Left renal pelvis (tissue), 4 donors: ENCODE data around the gene IL18. TPM values are rescaled to one million over a fixed set of nuclear protein-coding genes. Genes with fewer than 3 reads are reported as not detected.
A peak's percentile ranks its signal among the peaks of the same experiment; 100 is the strongest.
"Not testable (repeated sequence)": the region's sequence is repeated elsewhere in the genome, so short reads cannot be mapped to it uniquely, and the experiment has no call there.

Experiments
- DNase-seq, 4 donors: peaks; one replicate each; pipeline ENCODE4 v3.0.0-alpha.2; 2013; ENCODE audit warnings: low read depth in 4 of 4, low spot score in 3 of 4
- polyA plus RNA-seq, 4 donors: library from polyadenylated mRNA; unstranded; fragments of 120-200 nt; gene quantifications; one replicate each; pipeline ENCODE4 v1.2.1, GENCODE V29; 2013; ENCODE audit not compliant: insufficient read length in 4 of 4

The IL18 gene
- 10 to 100 TPM in 2 of 4 donors, 1 to 10 TPM in 2; 1.6 to 14.3 (median 8.0) TPM for polyA plus RNA-seq

- DNase-seq, result no peak
Observed at GRCh38 chr11:112163875-112164685, at the start of gene IL18. TSS of gene IL18 (minus strand) at chr11:112164094. CDS start at chr11:112155053, 9,041 bp downstream.

GRCh38 chr11:112212710-112213109 lies 48.8 kb upstream of the IL18 start:
- no peak for DNase-seq

GRCh38 chr11:112212290-112212689 lies 48.4 kb upstream of the IL18 start:
- no peak for DNase-seq

- no peak for DNase-seq
Observed at GRCh38 chr11:112211536-112211935, 47.6 kb upstream of the IL18 start.

- no peak for DNase-seq
Observed at GRCh38 chr11:112210890-112211289, 47.0 kb upstream of the IL18 start.

GRCh38 chr11:112206071-112206470 lies 42.2 kb upstream of the IL18 start:
- no peak for DNase-seq

- no peak for DNase-seq
Observed at GRCh38 chr11:112200252-112200651, 36.4 kb upstream of the IL18 start.

- not testable (repeated sequence) for DNase-seq
Observed at GRCh38 chr11:112199101-112199500, 35.2 kb upstream of the IL18 start.

- no peak for DNase-seq
Observed at GRCh38 chr11:112196519-112197087, 32.7 kb upstream of the IL18 start.

- no peak for DNase-seq
Observed at GRCh38 chr11:112195951-112196351, 32.1 kb upstream of the IL18 start.

- DNase-seq, result not testable (repeated sequence)
Observed at GRCh38 chr11:112195113-112195512, 31.2 kb upstream of the IL18 start.

GRCh38 chr11:112186304-112186703 lies 22.4 kb upstream of the IL18 start:
- no peak for DNase-seq

GRCh38 chr11:112185883-112186282 lies 22.0 kb upstream of the IL18 start:
- no peak for DNase-seq

GRCh38 chr11:112182867-112183266 lies 19.0 kb upstream of the IL18 start:
- no peak for DNase-seq

- DNase-seq, result no peak
Observed at GRCh38 chr11:112179601-112180000, 15.7 kb upstream of the IL18 start.

GRCh38 chr11:112178936-112179335 lies 15.0 kb upstream of the IL18 start:
- DNase-seq, result no peak

GRCh38 chr11:112178428-112178827 lies 14.5 kb upstream of the IL18 start:
- no peak for DNase-seq

- no peak for DNase-seq
Observed at GRCh38 chr11:112177589-112177988, 13.7 kb upstream of the IL18 start.

GRCh38 chr11:112176077-112176476 lies 12.2 kb upstream of the IL18 start:
- no peak for DNase-seq

GRCh38 chr11:112175599-112175952 lies 11.7 kb upstream of the IL18 start:
- no peak for DNase-seq

GRCh38 chr11:112174789-112175598 lies 11.1 kb upstream of the IL18 start, which contains the start of gene BCO2:
TSS of gene BCO2 (plus strand) at chr11:112175512. CDS start at chr11:112175602, 90 bp downstream.
- peak; percentile 59 to 83 (median 76) for DNase-seq
